Measurements from ENCODE around the gene ACAT1.
"Not testable (repeated sequence)": the region's sequence is repeated elsewhere in the genome, so short reads cannot be mapped to it uniquely, and the experiment has no call there.

Gene ACAT1

GRCh38 chr11:108147150-108147549 lies 25.8 kb downstream of the ACAT1 start:
- Histone ChIP-seq H3K4me1 (ENCODE audit: control insufficient read depth in 1 of 2, insufficient read depth in 2 of 2, low read length in 2 of 2) (no peaks in the 10 kb centered on the region), H3K4me3 (ENCODE audit: low read depth in 1 of 2, low read length in 2 of 2) (no peak overlapping the region), H3K27ac (ENCODE audit: low read length) (no peak overlapping the region), H3K9me3 (ENCODE audit: control insufficient read depth in 1 of 2, low read length in 2 of 2) (no peaks in the 10 kb centered on the region), H3K27me3 (ENCODE audit: low read depth, low read length) (no peaks in the 10 kb centered on the region), H3K36me3 (ENCODE audit: control insufficient read depth in 1 of 2, insufficient read depth in 2 of 2, low read length in 2 of 2) (peaks cover 58 to 84% of the 10 kb centered on the region in 2 donors)

- Histone ChIP-seq H3K27me3 (ENCODE audit: low read depth, low read length) (no peaks in the 10 kb centered on the region), H3K36me3 (ENCODE audit: control insufficient read depth in 1 of 2, insufficient read depth in 2 of 2, low read length in 2 of 2) (peaks cover 51 to 70% of the 10 kb centered on the region in 2 donors), H3K27ac (ENCODE audit: low read length) (no peak overlapping the region), H3K4me1 (ENCODE audit: control insufficient read depth in 1 of 2, insufficient read depth in 2 of 2, low read length in 2 of 2) (no peaks in the 10 kb centered on the region), H3K4me3 (ENCODE audit: low read depth in 1 of 2, low read length in 2 of 2) (no peak overlapping the region), H3K9me3 (ENCODE audit: control insufficient read depth in 1 of 2, low read length in 2 of 2) (no peaks in the 10 kb centered on the region)
Measured at GRCh38 chr11:108148556-108148955, 27.2 kb downstream of the ACAT1 start.

- Histone ChIP-seq H3K4me1 (ENCODE audit: control insufficient read depth in 1 of 2, insufficient read depth in 2 of 2, low read length in 2 of 2) (no peaks in the 10 kb centered on the region), H3K9me3 (ENCODE audit: control insufficient read depth in 1 of 2, low read length in 2 of 2) (no peaks in the 10 kb centered on the region), H3K36me3 (ENCODE audit: control insufficient read depth in 1 of 2, insufficient read depth in 2 of 2, low read length in 2 of 2) (peaks cover 37 to 47% of the 10 kb centered on the region in 2 donors), H3K27me3 (ENCODE audit: low read depth, low read length) (no peaks in the 10 kb centered on the region), H3K4me3 (ENCODE audit: low read depth in 1 of 2, low read length in 2 of 2) (no peak overlapping the region), H3K27ac (ENCODE audit: low read length) (no peak overlapping the region)
Measured at GRCh38 chr11:108154591-108154990, 33.2 kb downstream of the ACAT1 start.

- H3K27me3 ChIP-seq (ENCODE audit: low read depth, low read length) = no peaks in the 10 kb centered on the region
- no peak overlapping the region for H3K4me3 ChIP-seq (ENCODE audit: low read depth in 1 of 2, low read length in 2 of 2)
- no peaks in the 10 kb centered on the region for H3K4me1 ChIP-seq (ENCODE audit: control insufficient read depth in 1 of 2, insufficient read depth in 2 of 2, low read length in 2 of 2)
- no peaks in the 10 kb centered on the region for H3K9me3 ChIP-seq (ENCODE audit: control insufficient read depth in 1 of 2, low read length in 2 of 2)
- H3K27ac ChIP-seq (ENCODE audit: low read length) = no peak overlapping the region
- peaks cover 47 to 74% of the 10 kb centered on the region in 2 donors for H3K36me3 ChIP-seq (ENCODE audit: control insufficient read depth in 1 of 2, insufficient read depth in 2 of 2, low read length in 2 of 2)
Measured at GRCh38 chr11:108160970-108161566, 39.7 kb downstream of the ACAT1 start.

GRCh38 chr11:108162878-108163277 lies 41.5 kb downstream of the ACAT1 start:
- H3K4me3 ChIP-seq (ENCODE audit: low read depth in 1 of 2, low read length in 2 of 2); H3K27ac ChIP-seq (ENCODE audit: low read length); H3K9me3 ChIP-seq (ENCODE audit: control insufficient read depth in 1 of 2, low read length in 2 of 2); H3K4me1 ChIP-seq (ENCODE audit: control insufficient read depth in 1 of 2, insufficient read depth in 2 of 2, low read length in 2 of 2); H3K27me3 ChIP-seq (ENCODE audit: low read depth, low read length): not testable (repeated sequence)
- H3K36me3 ChIP-seq (ENCODE audit: control insufficient read depth in 1 of 2, insufficient read depth in 2 of 2, low read length in 2 of 2) = peaks cover 47 to 74% of the 10 kb centered on the region in 2 donors

GRCh38 chr11:108167624-108168023 lies 46.3 kb downstream of the ACAT1 start:
- H3K36me3 ChIP-seq (ENCODE audit: control insufficient read depth in 1 of 2, insufficient read depth in 2 of 2, low read length in 2 of 2) = peaks cover 38 to 53% of the 10 kb centered on the region in 2 donors
- no peaks in the 10 kb centered on the region for H3K27me3 ChIP-seq (ENCODE audit: low read depth, low read length)
- H3K4me3 ChIP-seq (ENCODE audit: low read depth in 1 of 2, low read length in 2 of 2) = no peak overlapping the region
- no peaks in the 10 kb centered on the region for H3K4me1 ChIP-seq (ENCODE audit: control insufficient read depth in 1 of 2, insufficient read depth in 2 of 2, low read length in 2 of 2)
- H3K9me3 ChIP-seq (ENCODE audit: control insufficient read depth in 1 of 2, low read length in 2 of 2) = no peaks in the 10 kb centered on the region
- no peak overlapping the region for H3K27ac ChIP-seq (ENCODE audit: low read length)

GRCh38 chr11:108170184-108170583 lies 48.8 kb downstream of the ACAT1 start:
- Histone ChIP-seq H3K4me1 (ENCODE audit: control insufficient read depth in 1 of 2, insufficient read depth in 2 of 2, low read length in 2 of 2) (no peaks in the 10 kb centered on the region), H3K36me3 (ENCODE audit: control insufficient read depth in 1 of 2, insufficient read depth in 2 of 2, low read length in 2 of 2) (peaks cover 37 to 49% of the 10 kb centered on the region in 2 donors), H3K4me3 (ENCODE audit: low read depth in 1 of 2, low read length in 2 of 2) (peak overlapping the region in 1 of 2 donors; percentile 4), H3K9me3 (ENCODE audit: control insufficient read depth in 1 of 2, low read length in 2 of 2) (no peaks in the 10 kb centered on the region), H3K27me3 (ENCODE audit: low read depth, low read length) (no peaks in the 10 kb centered on the region), H3K27ac (ENCODE audit: low read length) (no peak overlapping the region)

GRCh38 chr11:108177570-108177969 lies 56.2 kb downstream of the ACAT1 start:
- no peaks in the 10 kb centered on the region for H3K27me3 ChIP-seq (ENCODE audit: low read depth, low read length)
- H3K36me3 ChIP-seq (ENCODE audit: control insufficient read depth in 1 of 2, insufficient read depth in 2 of 2, low read length in 2 of 2) = peaks cover 24 to 61% of the 10 kb centered on the region in 2 donors
- H3K4me3 ChIP-seq (ENCODE audit: low read depth in 1 of 2, low read length in 2 of 2) = no peak overlapping the region
- no peaks in the 10 kb centered on the region for H3K4me1 ChIP-seq (ENCODE audit: control insufficient read depth in 1 of 2, insufficient read depth in 2 of 2, low read length in 2 of 2)
- no peak overlapping the region for H3K27ac ChIP-seq (ENCODE audit: low read length)
- H3K9me3 ChIP-seq (ENCODE audit: control insufficient read depth in 1 of 2, low read length in 2 of 2) = no peaks in the 10 kb centered on the region

- Histone ChIP-seq H3K4me1 (ENCODE audit: control insufficient read depth in 1 of 2, insufficient read depth in 2 of 2, low read length in 2 of 2) (peaks cover 0 to under 1% of the 10 kb centered on the region in 2 donors), H3K27ac (ENCODE audit: low read length) (no peak overlapping the region), H3K4me3 (ENCODE audit: low read depth in 1 of 2, low read length in 2 of 2) (no peak overlapping the region)
Measured at GRCh38 chr11:108193725-108194124, 72.4 kb downstream of the ACAT1 start.

GRCh38 chr11:108196901-108197300 lies 75.5 kb downstream of the ACAT1 start:
- peaks cover 0 to 3% of the 10 kb centered on the region in 2 donors for H3K4me1 ChIP-seq (ENCODE audit: control insufficient read depth in 1 of 2, insufficient read depth in 2 of 2, low read length in 2 of 2)
- H3K27me3 ChIP-seq (ENCODE audit: low read depth, low read length) = no peaks in the 10 kb centered on the region
- no peak overlapping the region for H3K4me3 ChIP-seq (ENCODE audit: low read depth in 1 of 2, low read length in 2 of 2)
- peaks cover 4 to 24% of the 10 kb centered on the region in 2 donors for H3K36me3 ChIP-seq (ENCODE audit: control insufficient read depth in 1 of 2, insufficient read depth in 2 of 2, low read length in 2 of 2)
- H3K27ac ChIP-seq (ENCODE audit: low read length) = no peak overlapping the region
- no peaks in the 10 kb centered on the region for H3K9me3 ChIP-seq (ENCODE audit: control insufficient read depth in 1 of 2, low read length in 2 of 2)

More at GRCh38 chr11:108193725-108194124, 72.4 kb downstream of the ACAT1 start:
- Histone ChIP-seq H3K27me3 (ENCODE audit: low read depth, low read length) (no peaks in the 10 kb centered on the region), H3K9me3 (ENCODE audit: control insufficient read depth in 1 of 2, low read length in 2 of 2) (no peaks in the 10 kb centered on the region), H3K36me3 (ENCODE audit: control insufficient read depth in 1 of 2, insufficient read depth in 2 of 2, low read length in 2 of 2) (peaks cover 20 to 46% of the 10 kb centered on the region in 2 donors)
